HCT116 (cell line): ENCODE results near the gene SLC6A2.

Experiments
- CEBPB ChIP-seq: IDR thresholded peaks from 2 replicates; pipeline ENCODE4 v1.6.1; 2012; ENCODE audit warnings: low read depth
- EGR1 ChIP-seq: IDR thresholded peaks from 2 replicates; pipeline ENCODE4 v1.6.1; 2012; ENCODE audit warnings: low read depth
- EZH2 ChIP-seq: fragments of 200-600 bp; sonication (generic); IDR thresholded peaks from 2 replicates; pipeline ENCODE4 v1.6.1; 2017; ENCODE audit warnings: antibody characterized with exemption, mixed run types
- POLR2A ChIP-seq: IDR thresholded peaks from 2 replicates; pipeline ENCODE4 v1.7.0; 2011; ENCODE audit warnings: borderline replicate concordance; ENCODE audit not compliant: insufficient read depth, insufficient read length; ENCODE audit errors: extremely low read depth
- POLR2AphosphoS5 ChIP-seq: IDR thresholded peaks from 2 replicates; pipeline ENCODE4 v1.6.1; 2011; ENCODE audit warnings: mild to moderate bottlenecking, low read depth, low read length, moderate library complexity
- RAD21 ChIP-seq: IDR thresholded peaks from 2 replicates; pipeline ENCODE4 v1.6.1; 2012; ENCODE audit warnings: low read depth, mild to moderate bottlenecking
- SIN3A ChIP-seq: IDR thresholded peaks from 2 replicates; pipeline ENCODE4 v1.6.1; 2012; ENCODE audit warnings: low read depth
- ZFX ChIP-seq: fragments of 450-650 bp; IDR thresholded peaks from 2 replicates; pipeline ENCODE4 v1.6.1; 2017
- ZNF274 ChIP-seq: fragments of 200-500 bp; sonication (Bioruptor generic); IDR thresholded peaks from 2 replicates; pipeline ENCODE4 v1.6.1; 2014; ENCODE audit warnings: mild to moderate bottlenecking, low read depth, low read length, inconsistent platforms
- TF ChIP-seq, protein P1 (sequence below), 3 experiments: fragments of 200-600 bp in 1 of 3; sonication (generic) in 1 of 3; IDR thresholded peaks in 2 of 3; conservative IDR thresholded peaks in 1 of 3; 2 replicates each; pipeline ENCODE4 v1.5.1; 2012 to 2017; ENCODE audit warnings: low read depth in 2 of 3, low read length in 2 of 3, antibody characterized with exemption in 1 of 3, borderline replicate concordance in 1 of 3, control low read depth in 1 of 3, mild to moderate bottlenecking in 1 of 3, mixed read lengths in 1 of 3, mixed run types in 1 of 3, moderate library complexity in 1 of 3; ENCODE audit not compliant: insufficient read depth in 1 of 3
- TF ChIP-seq, protein P2 (sequence below): IDR thresholded peaks from 2 replicates; pipeline ENCODE4 v1.6.1; 2012; ENCODE audit warnings: low read depth
- TF ChIP-seq, protein P3 (sequence below): IDR thresholded peaks from 2 replicates; pipeline ENCODE4 v1.6.1; 2012

DNA sequence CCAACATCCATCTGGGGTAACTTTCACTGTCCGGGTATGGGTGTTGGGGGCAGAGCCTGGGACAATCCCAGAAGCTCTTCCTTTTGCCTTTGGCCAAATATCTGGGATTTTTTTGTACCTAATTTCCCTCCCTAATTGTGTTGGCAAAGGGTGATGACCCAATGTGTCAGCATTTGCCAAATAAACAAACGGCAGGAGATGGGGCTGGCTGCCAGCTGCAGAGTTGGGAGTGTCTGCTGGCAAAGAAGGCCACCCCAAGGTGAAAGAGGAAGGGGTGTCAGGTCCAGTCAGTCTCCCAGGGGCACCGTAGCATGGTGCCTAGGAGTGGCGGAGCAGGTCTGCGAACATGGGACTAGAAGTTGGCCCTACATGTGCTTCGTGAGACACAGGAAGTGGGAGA, 73.0 kb downstream of the SLC6A2 start:
- TF ChIP-seq POLR2AphosphoS5, result no peak
- no peak for TF ChIP-seq CEBPB
- TF ChIP-seq, protein P1, sequence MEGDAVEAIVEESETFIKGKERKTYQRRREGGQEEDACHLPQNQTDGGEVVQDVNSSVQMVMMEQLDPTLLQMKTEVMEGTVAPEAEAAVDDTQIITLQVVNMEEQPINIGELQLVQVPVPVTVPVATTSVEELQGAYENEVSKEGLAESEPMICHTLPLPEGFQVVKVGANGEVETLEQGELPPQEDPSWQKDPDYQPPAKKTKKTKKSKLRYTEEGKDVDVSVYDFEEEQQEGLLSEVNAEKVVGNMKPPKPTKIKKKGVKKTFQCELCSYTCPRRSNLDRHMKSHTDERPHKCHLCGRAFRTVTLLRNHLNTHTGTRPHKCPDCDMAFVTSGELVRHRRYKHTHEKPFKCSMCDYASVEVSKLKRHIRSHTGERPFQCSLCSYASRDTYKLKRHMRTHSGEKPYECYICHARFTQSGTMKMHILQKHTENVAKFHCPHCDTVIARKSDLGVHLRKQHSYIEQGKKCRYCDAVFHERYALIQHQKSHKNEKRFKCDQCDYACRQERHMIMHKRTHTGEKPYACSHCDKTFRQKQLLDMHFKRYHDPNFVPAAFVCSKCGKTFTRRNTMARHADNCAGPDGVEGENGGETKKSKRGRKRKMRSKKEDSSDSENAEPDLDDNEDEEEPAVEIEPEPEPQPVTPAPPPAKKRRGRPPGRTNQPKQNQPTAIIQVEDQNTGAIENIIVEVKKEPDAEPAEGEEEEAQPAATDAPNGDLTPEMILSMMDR (IDR thresholded peaks at IDR 0.05 in 2 of 3, conservative IDR thresholded peaks at IDR 0.05 in 1 of 3; ENCODE audit: borderline replicate concordance in 1 of 3, insufficient read depth in 1 of 3, low read depth in 2 of 3, low read length in 2 of 3), result no peak
- TF ChIP-seq, protein P2, sequence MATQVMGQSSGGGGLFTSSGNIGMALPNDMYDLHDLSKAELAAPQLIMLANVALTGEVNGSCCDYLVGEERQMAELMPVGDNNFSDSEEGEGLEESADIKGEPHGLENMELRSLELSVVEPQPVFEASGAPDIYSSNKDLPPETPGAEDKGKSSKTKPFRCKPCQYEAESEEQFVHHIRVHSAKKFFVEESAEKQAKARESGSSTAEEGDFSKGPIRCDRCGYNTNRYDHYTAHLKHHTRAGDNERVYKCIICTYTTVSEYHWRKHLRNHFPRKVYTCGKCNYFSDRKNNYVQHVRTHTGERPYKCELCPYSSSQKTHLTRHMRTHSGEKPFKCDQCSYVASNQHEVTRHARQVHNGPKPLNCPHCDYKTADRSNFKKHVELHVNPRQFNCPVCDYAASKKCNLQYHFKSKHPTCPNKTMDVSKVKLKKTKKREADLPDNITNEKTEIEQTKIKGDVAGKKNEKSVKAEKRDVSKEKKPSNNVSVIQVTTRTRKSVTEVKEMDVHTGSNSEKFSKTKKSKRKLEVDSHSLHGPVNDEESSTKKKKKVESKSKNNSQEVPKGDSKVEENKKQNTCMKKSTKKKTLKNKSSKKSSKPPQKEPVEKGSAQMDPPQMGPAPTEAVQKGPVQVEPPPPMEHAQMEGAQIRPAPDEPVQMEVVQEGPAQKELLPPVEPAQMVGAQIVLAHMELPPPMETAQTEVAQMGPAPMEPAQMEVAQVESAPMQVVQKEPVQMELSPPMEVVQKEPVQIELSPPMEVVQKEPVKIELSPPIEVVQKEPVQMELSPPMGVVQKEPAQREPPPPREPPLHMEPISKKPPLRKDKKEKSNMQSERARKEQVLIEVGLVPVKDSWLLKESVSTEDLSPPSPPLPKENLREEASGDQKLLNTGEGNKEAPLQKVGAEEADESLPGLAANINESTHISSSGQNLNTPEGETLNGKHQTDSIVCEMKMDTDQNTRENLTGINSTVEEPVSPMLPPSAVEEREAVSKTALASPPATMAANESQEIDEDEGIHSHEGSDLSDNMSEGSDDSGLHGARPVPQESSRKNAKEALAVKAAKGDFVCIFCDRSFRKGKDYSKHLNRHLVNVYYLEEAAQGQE, result no peak
- TF ChIP-seq RAD21, result no peak
- no peak for TF ChIP-seq ZNF274
- TF ChIP-seq EZH2, result no peak
- no peak for TF ChIP-seq ZFX
- no peak for TF ChIP-seq EGR1
- TF ChIP-seq, protein P3, sequence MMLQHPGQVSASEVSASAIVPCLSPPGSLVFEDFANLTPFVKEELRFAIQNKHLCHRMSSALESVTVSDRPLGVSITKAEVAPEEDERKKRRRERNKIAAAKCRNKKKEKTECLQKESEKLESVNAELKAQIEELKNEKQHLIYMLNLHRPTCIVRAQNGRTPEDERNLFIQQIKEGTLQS, result no peak
- TF ChIP-seq SIN3A, result no peak
- TF ChIP-seq POLR2A, result no peak
